Gastrocnemius medialis (tissue), 4 donors: Measurements from ENCODE around the gene LYPD6B.

Experiments
- POLR2A ChIP-seq, 2 donors: fragments of 450-650 bp; IDR thresholded peaks; one replicate each; pipeline ENCODE4 v1.6.1; 2017; ENCODE audit warnings: antibody characterized with exemption in 2 of 2, mild to moderate bottlenecking in 2 of 2, moderate library complexity in 2 of 2
- TF ChIP-seq, protein P1 (sequence below), 5 experiments: fragments of 450-650 bp in 3 of 5; fragments of 200-600 bp in 2 of 5; sonication (generic) in 2 of 5; IDR thresholded peaks in 4 of 5; conservative IDR thresholded peaks in 1 of 5; 1 replicate in 4 of 5; 2 replicates in 1 of 5; pipeline ENCODE4 v1.5.1; 2016 to 2019; ENCODE audit warnings: antibody characterized with exemption in 5 of 5, mild to moderate bottlenecking in 3 of 5, moderate library complexity in 3 of 5

- TF ChIP-seq, protein P1, sequence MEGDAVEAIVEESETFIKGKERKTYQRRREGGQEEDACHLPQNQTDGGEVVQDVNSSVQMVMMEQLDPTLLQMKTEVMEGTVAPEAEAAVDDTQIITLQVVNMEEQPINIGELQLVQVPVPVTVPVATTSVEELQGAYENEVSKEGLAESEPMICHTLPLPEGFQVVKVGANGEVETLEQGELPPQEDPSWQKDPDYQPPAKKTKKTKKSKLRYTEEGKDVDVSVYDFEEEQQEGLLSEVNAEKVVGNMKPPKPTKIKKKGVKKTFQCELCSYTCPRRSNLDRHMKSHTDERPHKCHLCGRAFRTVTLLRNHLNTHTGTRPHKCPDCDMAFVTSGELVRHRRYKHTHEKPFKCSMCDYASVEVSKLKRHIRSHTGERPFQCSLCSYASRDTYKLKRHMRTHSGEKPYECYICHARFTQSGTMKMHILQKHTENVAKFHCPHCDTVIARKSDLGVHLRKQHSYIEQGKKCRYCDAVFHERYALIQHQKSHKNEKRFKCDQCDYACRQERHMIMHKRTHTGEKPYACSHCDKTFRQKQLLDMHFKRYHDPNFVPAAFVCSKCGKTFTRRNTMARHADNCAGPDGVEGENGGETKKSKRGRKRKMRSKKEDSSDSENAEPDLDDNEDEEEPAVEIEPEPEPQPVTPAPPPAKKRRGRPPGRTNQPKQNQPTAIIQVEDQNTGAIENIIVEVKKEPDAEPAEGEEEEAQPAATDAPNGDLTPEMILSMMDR (IDR thresholded peaks at IDR 0.05 in 4 of 5, conservative IDR thresholded peaks at IDR 0.05 in 1 of 5) = no peak
- TF ChIP-seq POLR2A (IDR thresholded peaks at IDR 0.05) = no peak
Measured at GRCh38 chr2:149173220-149173619, 134.7 kb downstream of the LYPD6B start.
